Measurements from ENCODE around the gene TBC1D10B.
"Not testable (repeated sequence)": the region's sequence is repeated elsewhere in the genome, so short reads cannot be mapped to it uniquely, and the experiment has no call there.

Gene TBC1D10B

GRCh38 chr16:30355144-30355953 lies 14.9 kb downstream of the TBC1D10B start, which contains the start of gene CD2BP2:
Gene CD2BP2 (minus strand): TSS chr16:30355308. CDS start chr16:30354681, 627 bp downstream.
- peak; percentile 87 for DNase-seq (ENCODE audit: low read depth)

GRCh38 chr16:30354423-30355143 lies 15.7 kb downstream of the TBC1D10B start:
- DNase-seq (ENCODE audit: low read depth), result no peak

- DNase-seq (ENCODE audit: low read depth), result no peak
Observed at GRCh38 chr16:30353438-30354129, 16.7 kb downstream of the TBC1D10B start.

GRCh38 chr16:30352488-30353401 lies 17.5 kb downstream of the TBC1D10B start:
- no peak for DNase-seq (ENCODE audit: low read depth)

- DNase-seq (ENCODE audit: low read depth), result no peak
Observed at GRCh38 chr16:30351586-30352419, 18.5 kb downstream of the TBC1D10B start.

- DNase-seq (ENCODE audit: low read depth), result no peak
Observed at GRCh38 chr16:30351001-30351441, 19.3 kb downstream of the TBC1D10B start.

GRCh38 chr16:30350134-30350871 lies 20.0 kb downstream of the TBC1D10B start:
- no peak for DNase-seq (ENCODE audit: low read depth)

- DNase-seq (ENCODE audit: low read depth), result no peak
Observed at GRCh38 chr16:30349675-30350074, 20.6 kb downstream of the TBC1D10B start.

GRCh38 chr16:30348929-30349328 lies 21.4 kb downstream of the TBC1D10B start:
- DNase-seq (ENCODE audit: low read depth), result no peak

- no peak for DNase-seq (ENCODE audit: low read depth)
Observed at GRCh38 chr16:30348113-30348512, 22.2 kb downstream of the TBC1D10B start.

GRCh38 chr16:30346286-30346685 lies 24.0 kb downstream of the TBC1D10B start:
- no peak for DNase-seq (ENCODE audit: low read depth)

GRCh38 chr16:30343491-30343820 lies 26.8 kb downstream of the TBC1D10B start:
- not testable (repeated sequence) for DNase-seq (ENCODE audit: low read depth)

GRCh38 chr16:30342751-30343490 lies 27.4 kb downstream of the TBC1D10B start:
- no peak for DNase-seq (ENCODE audit: low read depth)

- DNase-seq (ENCODE audit: low read depth), result not testable (repeated sequence)
Observed at GRCh38 chr16:30341971-30342370, 28.3 kb downstream of the TBC1D10B start.

GRCh38 chr16:30340621-30341020 lies 29.7 kb downstream of the TBC1D10B start:
- DNase-seq (ENCODE audit: low read depth), result no peak

- not testable (repeated sequence) for DNase-seq (ENCODE audit: low read depth)
Observed at GRCh38 chr16:30338715-30339114, 31.6 kb downstream of the TBC1D10B start.

GRCh38 chr16:30337964-30338357 lies 32.3 kb downstream of the TBC1D10B start:
- DNase-seq (ENCODE audit: low read depth), result not testable (repeated sequence)

GRCh38 chr16:30335598-30336474 lies 34.5 kb downstream of the TBC1D10B start:
- DNase-seq (ENCODE audit: low read depth), result no peak
